GM19328 (cell line): ENCODE results near the gene HSPA5.
"Not testable (repeated sequence)": the region's sequence is repeated elsewhere in the genome, so short reads cannot be mapped to it uniquely, and the experiment has no call there.

Experiments used
- ATAC-seq: cut with Tn5 transposase; IDR thresholded peaks from one replicate; pipeline ENCODE4 v1.9.1; 2021; ENCODE audit warnings: mild to moderate bottlenecking, moderate library complexity; ENCODE audit not compliant: unreplicated experiment

HSPA5 gene

DNA sequence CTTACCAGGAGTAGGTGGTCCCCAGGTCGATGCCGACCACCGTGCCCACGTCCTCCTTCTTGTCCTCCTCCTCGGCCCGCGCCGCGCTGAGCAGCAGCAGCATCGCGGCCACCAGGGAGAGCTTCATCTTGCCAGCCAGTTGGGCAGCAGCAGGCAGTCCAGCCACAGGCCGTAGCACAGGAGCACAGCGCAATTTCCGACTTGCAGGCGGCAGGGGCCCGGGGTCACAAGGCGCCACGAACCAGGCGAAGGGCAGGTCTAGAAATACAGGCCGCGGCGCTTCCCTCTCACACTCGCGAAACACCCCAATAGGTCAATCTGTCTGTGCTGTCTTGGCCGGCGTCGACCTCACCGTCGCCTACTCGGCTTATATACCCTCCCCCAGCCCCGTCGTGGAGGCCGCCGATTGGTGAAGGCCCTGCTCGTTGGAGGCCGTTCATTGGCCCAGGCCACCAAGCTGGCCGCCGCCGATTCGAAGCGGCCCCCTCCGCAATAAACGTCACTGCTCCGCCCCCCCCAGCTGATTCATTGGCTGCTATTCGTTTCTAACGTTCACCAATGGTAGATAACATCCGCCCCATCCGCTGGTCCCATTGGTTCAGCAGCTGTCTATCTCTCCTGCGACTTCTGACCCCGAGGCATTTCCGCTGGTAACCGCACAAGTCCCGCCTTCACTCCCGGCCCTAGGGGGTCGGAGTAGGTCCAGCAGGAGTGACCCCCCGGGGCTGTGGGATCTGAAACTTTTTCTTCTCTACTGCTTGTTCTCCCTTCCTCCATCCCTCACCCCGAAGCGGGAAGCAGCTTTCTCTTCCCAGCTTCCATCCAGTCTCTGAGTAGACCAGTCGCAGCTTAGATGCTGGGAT is at the start of gene HSPA5:
Gene HSPA5 (minus strand): TSS at position 344 of the 863 bp plus-strand sequence. CDS start 217 bp downstream, at position 127.
- ATAC-seq: peak; percentile 94

- not testable (repeated sequence) for ATAC-seq
Observed at GRCh38 chr9:125286935-125287433, 45.8 kb upstream of the HSPA5 start.

DNA sequence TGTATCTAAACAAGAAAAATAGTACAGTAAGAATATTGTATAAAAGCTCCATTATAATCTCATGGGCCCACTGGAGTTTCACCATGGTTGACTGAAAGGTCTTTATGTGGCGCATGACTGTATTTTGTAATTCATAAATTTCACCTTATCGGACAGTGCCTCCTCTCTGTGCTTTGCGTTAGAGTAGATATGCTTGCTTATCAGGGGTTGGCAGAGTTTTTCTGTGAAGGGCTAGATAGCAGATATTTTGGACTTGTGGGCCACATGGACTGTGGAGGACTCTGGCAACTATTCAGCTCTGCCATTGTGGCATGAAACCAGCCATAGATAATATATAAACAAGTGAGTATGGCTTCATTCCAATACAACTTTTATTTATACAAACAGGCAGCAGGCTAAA is 43.7 kb upstream of the HSPA5 start:
- ATAC-seq: no peak

- ATAC-seq: no peak
Observed at GRCh38 chr9:125280945-125281344, 39.8 kb upstream of the HSPA5 start.

- ATAC-seq: no peak
Observed at GRCh38 chr9:125277411-125277810, 36.3 kb upstream of the HSPA5 start.

DNA sequence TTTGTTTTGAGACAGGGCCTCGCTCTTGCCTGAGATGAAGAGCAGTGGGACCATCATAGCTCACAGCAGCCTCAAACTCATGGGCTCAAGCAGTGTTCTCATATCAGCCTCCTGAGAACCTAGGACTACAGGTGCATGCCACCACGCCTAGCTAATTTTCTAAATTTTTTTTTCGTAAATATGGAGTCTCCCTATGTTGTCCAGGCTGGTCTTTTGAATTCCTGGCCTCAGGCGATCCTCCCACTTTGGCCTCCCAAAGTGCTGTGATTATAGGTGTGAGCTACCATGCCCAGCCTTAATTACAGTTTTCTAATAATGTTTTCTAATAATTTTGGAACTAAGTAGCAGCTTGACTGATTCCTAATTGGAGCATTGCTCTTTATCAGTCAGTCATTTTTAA is 35.6 kb upstream of the HSPA5 start:
- no peak for ATAC-seq

- ATAC-seq: no peak
Observed at GRCh38 chr9:125272697-125273096, 31.6 kb upstream of the HSPA5 start.

GRCh38 chr9:125271081-125271480 is 29.9 kb upstream of the HSPA5 start:
- no peak for ATAC-seq

DNA sequence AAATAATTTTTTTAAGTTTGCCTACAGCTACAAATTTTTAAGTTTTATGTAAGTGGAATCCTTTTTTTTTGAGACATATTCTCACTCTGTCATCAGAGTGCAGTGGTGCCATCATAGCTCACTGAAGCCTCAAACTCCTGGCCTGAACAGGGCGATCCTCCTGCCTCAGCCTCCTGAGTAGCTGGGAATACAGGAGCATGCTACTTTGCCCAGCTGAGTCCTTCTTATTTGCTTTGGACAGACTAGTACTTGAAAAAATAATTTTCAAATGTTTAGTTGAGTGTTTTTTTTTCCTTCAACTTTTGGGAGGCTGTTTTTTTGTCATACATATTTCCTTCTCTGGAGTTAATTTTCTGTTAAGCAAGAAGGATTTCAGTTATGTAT is 27.9 kb upstream of the HSPA5 start:
- no peak for ATAC-seq

- ATAC-seq: no peak
Observed at GRCh38 chr9:125268394-125269013, 27.4 kb upstream of the HSPA5 start.

DNA sequence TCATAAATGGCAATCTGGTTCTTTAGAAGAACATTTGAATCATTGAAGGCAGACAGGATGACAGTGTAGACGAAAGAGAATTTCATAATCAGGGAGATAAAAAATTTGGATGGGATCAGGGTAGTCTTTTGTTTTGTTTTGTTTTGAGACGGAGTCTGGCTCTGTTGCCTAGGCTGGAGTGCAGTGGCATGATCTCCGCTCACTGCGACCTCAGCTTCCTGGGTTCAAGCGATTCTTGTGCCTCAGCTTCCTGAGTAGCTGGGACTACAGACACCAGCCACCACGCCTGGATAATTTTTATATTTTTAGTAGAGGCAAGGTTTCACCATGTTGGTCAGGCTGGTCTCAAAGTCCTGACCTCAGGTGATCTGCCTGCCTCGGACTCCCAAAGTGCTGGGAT is 22.9 kb upstream of the HSPA5 start:
- not testable (repeated sequence) for ATAC-seq

DNA sequence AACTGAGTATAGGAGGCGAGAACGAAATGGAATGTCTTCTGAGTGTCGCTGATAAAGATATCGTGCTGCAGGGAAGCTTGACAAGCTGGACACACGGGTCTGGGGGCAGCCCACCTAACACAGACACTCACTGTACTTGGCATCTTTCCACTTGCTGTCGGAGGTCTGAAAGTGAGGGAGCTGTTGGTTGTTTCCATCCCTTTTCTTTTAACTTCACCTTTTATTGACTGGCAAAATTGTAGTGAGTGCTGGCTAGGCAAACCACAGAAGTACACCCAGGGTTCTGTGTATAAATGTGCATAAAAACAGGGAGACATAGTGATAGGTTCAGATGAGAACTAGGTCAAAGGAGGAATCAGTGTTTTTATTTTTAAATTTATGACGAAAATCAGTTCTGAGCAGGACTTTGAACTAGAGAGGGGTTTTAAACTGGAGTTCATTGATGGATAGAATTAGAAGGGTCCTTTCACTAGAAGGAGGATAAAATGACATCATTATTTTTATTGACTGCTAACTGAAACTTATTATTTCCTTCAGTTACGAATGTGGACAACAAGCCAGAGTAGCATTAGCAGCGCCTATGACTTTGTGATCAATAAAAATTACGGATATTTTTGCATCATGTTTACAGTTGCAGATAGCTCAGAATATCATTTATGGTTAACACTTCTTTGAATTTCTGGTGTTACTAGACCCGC is 21.3 kb upstream of the HSPA5 start:
- no peak for ATAC-seq

GRCh38 chr9:125261501-125262293 is 20.6 kb upstream of the HSPA5 start, which contains the start of gene GAPVD1:
TSS of gene GAPVD1 (plus strand) at chr9:125261826. CDS start at chr9:125298922, 37,096 bp downstream.
- ATAC-seq: peak; percentile 93

DNA sequence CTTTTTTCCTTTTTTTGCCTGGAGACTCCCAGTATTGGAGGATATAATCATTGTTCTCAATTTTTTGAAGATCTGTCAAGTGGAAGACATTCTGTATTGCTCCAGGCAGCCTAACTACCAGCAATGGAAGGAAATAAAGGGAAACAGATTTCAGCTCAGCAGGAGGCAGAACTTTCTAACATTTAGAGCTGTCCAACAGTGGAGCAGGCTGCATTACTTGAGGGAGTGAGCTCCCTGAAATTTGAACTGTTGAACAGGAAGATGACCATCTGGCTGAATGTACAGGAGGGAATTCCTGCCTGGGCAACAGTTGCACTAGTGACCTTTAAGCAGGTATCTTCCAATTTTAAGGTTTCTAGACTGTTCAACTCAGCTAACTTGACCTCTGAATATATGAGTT is 19.4 kb upstream of the HSPA5 start:
- ATAC-seq: no peak

- ATAC-seq: no peak
Observed at GRCh38 chr9:125258832-125259534, 17.8 kb upstream of the HSPA5 start.

- ATAC-seq: no peak
Observed at GRCh38 chr9:125258160-125258785, 17.1 kb upstream of the HSPA5 start.

DNA sequence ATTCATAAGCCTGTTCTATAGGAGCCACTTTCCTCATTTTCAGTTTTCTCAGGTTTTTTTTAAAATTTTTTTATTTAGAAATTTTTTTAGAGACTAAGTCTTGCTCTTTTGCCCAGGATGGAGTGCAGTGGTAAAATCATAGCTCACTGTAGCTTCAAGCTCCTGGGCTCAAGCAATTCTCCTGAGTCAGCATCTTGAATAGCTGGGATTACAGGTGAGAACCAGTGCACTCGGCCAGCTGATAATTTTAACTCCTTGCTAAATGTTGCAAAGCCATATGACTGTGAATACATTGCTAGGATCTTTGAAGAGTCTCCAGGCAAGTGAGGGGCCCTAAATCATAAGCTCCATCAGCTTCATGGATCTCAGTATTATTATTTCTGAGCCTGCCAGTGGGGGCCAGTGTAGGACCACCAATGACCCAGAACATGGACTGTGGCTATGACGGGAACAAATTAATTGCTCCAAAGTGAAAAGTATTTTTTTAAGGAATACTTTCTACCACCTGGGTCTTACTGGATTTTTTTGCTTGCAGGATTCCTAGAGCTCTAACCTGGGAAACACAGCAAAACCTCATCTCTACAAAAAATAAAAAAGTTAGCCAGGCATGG is 14.7 kb upstream of the HSPA5 start:
- no peak for ATAC-seq

DNA sequence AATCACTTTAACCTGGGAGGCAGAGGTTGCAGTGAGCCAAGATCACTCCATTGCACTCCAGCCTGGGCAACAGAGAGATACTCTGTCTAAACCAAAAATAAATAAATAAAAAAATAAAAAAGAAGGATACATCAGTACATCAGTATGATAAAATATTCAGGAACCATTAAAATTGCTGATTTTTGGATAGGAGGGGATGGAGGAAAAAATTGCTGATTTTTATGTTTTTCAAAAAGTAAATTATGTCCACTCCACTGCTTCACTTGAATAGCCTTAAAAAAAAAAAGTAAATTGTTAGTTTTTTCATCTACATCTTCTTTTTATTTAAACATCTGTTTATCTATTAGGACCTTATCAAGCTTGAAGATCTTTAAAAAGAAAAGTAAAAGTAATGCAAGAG is 13.1 kb upstream of the HSPA5 start:
- ATAC-seq: no peak

- ATAC-seq: no peak
Observed at GRCh38 chr9:125246261-125246667, 5.1 kb upstream of the HSPA5 start.
